Heart left ventricle (tissue), 13 donors: Measurements from ENCODE around the gene HBE1.

Source experiments
- CTCF ChIP-seq, 12 donors: fragments of 200-600 bp; sonication (generic) in 4 of 12; IDR thresholded peaks; one replicate each; pipeline versions ENCODE4 v1.5.0 to v1.8.0; 2018 to 2022; ENCODE audit warnings: antibody characterized with exemption in 12 of 12, mild to moderate bottlenecking in 5 of 12
- POLR2A ChIP-seq, 2 donors: fragments of 450-650 bp; IDR thresholded peaks; one replicate each; pipeline ENCODE4 v1.6.1; 2017; ENCODE audit warnings: antibody characterized with exemption in 2 of 2, mild to moderate bottlenecking in 2 of 2, moderate library complexity in 2 of 2
- donor health status: ischemic (EF 13 %, LVEDD 7.1; RV severe dilation, severe dysfunction).
- donor health status: DM: no; HTN: yes; CAD: no.
- donor health status: DM: no; HTN: no; CAD: no.
- donor health status: ischemic (EF 25% LVEDD 6.9; RV normal size, moderate dysfunction).
- donor health status: ischemic (EF 25% LVEDD 5.7; RV mildly dilated, moderate dysfunction).
- donor health status: ischemic (EF 35%, LVEDD 5.7; RV mildly dilated, moderate dysfunction).
- donor health status: nonischemic (EF 11% LVEDD 7.7; RV severe dilation, severe dysfunction).
- donor health status: DM: yes; HTN: yes; CAD: no.
- donor health status: PGD.
- donor health status: ischemic (EF 29% LVEDD 5.4; RV normal size, mild dysfunction).
- donor health status: nonischemic (EF 23%, LVEDD 6.1; RV moderate dilation, normal function).

- TF ChIP-seq CTCF (IDR thresholded peaks at IDR 0.05) (no peak), POLR2A (IDR thresholded peaks at IDR 0.05) (no peak)
Observed at GRCh38 chr11:5280582-5281102, 10.9 kb upstream of the HBE1 start.
